ENCODE measurements around the gene RP2. TPM values are rescaled to one million over a fixed set of nuclear protein-coding genes. Genes with fewer than 3 reads are reported as not detected.
A peak's percentile ranks its signal among the peaks of the same experiment; 100 is the strongest.

Gene RP2
- total and polyA plus RNA-seq, 2 of the 8 experiments (the other 6 are each of a cell fraction or from before 2014, with no cell fraction given) = 2.2 to 6.9 TPM

DNA sequence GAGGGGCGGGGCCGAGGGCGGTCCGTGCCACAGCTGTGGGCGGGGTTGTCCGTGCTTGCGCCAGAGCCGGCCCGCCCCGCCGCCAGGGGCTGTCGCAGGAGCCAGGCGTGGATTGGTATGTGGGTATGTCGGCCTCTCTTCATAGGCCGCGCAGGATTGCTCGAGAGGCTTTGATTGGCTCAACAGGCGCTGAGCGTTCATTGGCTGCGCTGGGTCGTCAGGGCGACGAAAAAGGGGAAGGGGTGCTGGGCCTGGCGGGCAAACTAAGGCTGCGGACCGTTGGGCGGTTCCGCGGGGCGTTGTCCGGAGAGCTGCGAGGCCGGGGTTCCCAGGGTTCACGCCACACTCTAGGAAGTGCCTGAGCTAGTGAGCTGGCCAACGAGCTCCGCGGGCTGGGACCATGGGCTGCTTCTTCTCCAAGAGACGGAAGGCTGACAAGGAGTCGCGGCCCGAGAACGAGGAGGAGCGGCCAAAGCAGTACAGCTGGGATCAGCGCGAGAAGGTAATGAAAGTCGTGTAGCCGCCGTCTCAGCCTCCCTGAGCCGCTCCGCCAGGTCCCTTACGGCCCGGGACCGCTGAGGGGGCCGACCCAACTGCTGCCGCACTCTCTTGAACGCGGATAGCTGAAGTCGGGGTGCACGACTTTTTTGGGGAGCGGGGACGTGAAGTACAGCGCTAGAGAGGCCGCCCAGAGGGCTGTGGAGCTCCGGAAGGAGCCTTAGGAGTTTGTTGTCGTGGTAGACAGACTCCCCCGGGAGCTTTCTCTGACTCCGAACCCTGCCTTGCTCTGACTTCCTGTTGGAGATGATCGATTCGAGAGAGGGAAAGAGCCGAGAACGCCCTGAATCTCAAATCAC, at the start of gene RP2 (continued):
- TF ChIP-seq, protein P1, sequence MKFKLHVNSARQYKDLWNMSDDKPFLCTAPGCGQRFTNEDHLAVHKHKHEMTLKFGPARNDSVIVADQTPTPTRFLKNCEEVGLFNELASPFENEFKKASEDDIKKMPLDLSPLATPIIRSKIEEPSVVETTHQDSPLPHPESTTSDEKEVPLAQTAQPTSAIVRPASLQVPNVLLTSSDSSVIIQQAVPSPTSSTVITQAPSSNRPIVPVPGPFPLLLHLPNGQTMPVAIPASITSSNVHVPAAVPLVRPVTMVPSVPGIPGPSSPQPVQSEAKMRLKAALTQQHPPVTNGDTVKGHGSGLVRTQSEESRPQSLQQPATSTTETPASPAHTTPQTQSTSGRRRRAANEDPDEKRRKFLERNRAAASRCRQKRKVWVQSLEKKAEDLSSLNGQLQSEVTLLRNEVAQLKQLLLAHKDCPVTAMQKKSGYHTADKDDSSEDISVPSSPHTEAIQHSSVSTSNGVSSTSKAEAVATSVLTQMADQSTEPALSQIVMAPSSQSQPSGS (IDR thresholded peaks at IDR 0.05; ENCODE audit: low read length) = no peak
- no peak for TF ChIP-seq MAFK (IDR thresholded peaks at IDR 0.05; ENCODE audit: low read depth, low read length)
- TF ChIP-seq TAF1 (IDR thresholded peaks at IDR 0.05; ENCODE audit: low read depth, low read length) = peak; percentile 68
- TF ChIP-seq SIN3A (conservative IDR thresholded peaks at IDR 0.05 in 1 of 2, IDR thresholded peaks at IDR 0.05 in 1 of 2; ENCODE audit: low read depth in 1 of 2, low read length in 2 of 2) = 0 out of 4 replicates have a peak, but pooled peaks of 1 of the 2 experiments have one; percentile 62
- TF ChIP-seq CHD2 (IDR thresholded peaks at IDR 0.05; ENCODE audit: low read length) = 0 out of 2 replicates have a peak, but pooled peaks have one; percentile 48
- TF ChIP-seq SRF (IDR thresholded peaks at IDR 0.05; ENCODE audit: low read depth, low read length) = no peak
- peak; percentile 56; the same call in 1 of the 2 replicates for TF ChIP-seq TBP (IDR thresholded peaks at IDR 0.05; ENCODE audit: low read depth, low read length)
- peak; percentile 82 for TF ChIP-seq CREB1 (IDR thresholded peaks at IDR 0.05)
